Lung (tissue), 12 donors: ENCODE data around the gene SIGLEC14. TPM values are rescaled to one million over a fixed set of nuclear protein-coding genes. Genes with fewer than 3 reads are reported as not detected.
"Not testable (repeated sequence)": the region's sequence is repeated elsewhere in the genome, so short reads cannot be mapped to it uniquely, and the experiment has no call there.

Experiments
- ATAC-seq: fragments of 200-7000 bp; cut with Tn5 transposase; one replicate; pipeline ENCODE4 v1.9.1; 2020; ENCODE audit warnings: moderate number of reproducible peaks; ENCODE audit not compliant: insufficient read depth, low FRiP score
- DNase-seq, 3 donors: peaks; one replicate each; pipeline ENCODE4 v3.0.0-alpha.2; 2013 to 2017
- H3K27ac ChIP-seq, 2 donors: one replicate each; pipeline ENCODE4 v1.5.1; 2013; ENCODE audit warnings: mild to moderate bottlenecking in 2 of 2, moderate library complexity in 2 of 2, control low read depth in 1 of 2, inconsistent platforms in 1 of 2, low read depth in 1 of 2, low read length in 1 of 2
- H3K27me3 ChIP-seq, 3 donors: one replicate each; pipeline ENCODE4 v1.5.1; 2013; ENCODE audit warnings: low read length in 2 of 3; ENCODE audit not compliant: control insufficient read depth in 3 of 3, insufficient read depth in 3 of 3
- H3K36me3 ChIP-seq, 4 donors: one replicate each; pipeline ENCODE4 v1.5.1; 2013; ENCODE audit warnings: low read length in 4 of 4, mild to moderate bottlenecking in 1 of 4, moderate library complexity in 1 of 4; ENCODE audit not compliant: control insufficient read depth in 4 of 4, insufficient read depth in 4 of 4
- H3K4me1 ChIP-seq, 5 donors: one replicate each; pipeline ENCODE4 v1.5.1; 2013; ENCODE audit warnings: low read length in 5 of 5, mild to moderate bottlenecking in 2 of 5, moderate library complexity in 1 of 5; ENCODE audit not compliant: control insufficient read depth in 5 of 5, insufficient read depth in 5 of 5
- H3K4me3 ChIP-seq: one replicate; pipeline ENCODE4 v1.5.1; 2013; ENCODE audit warnings: mild to moderate bottlenecking, control low read depth, moderate library complexity
- H3K9ac ChIP-seq, 2 donors: one replicate each; pipeline ENCODE4 v1.5.1; 2013; ENCODE audit warnings: low read length in 2 of 2, control low read depth in 1 of 2; ENCODE audit not compliant: insufficient read depth in 1 of 2
- H3K9me3 ChIP-seq, 4 donors: one replicate each; pipeline ENCODE4 v1.5.1; 2013; ENCODE audit warnings: low read length in 3 of 4, mild to moderate bottlenecking in 1 of 4, moderate library complexity in 1 of 4; ENCODE audit not compliant: control insufficient read depth in 4 of 4, insufficient read depth in 3 of 4
- CTCF ChIP-seq: IDR thresholded peaks from 2 replicates; pipeline ENCODE4 v1.5.1; 2012; ENCODE audit warnings: mild to moderate bottlenecking; ENCODE audit errors: control extremely low read depth, extremely low read depth
- WGBS, 2 donors: extraction: QIAGEN DNeasy Blood & Tissue Kit; methylation state at CpG; one replicate each; pipeline ENCODE4 v1.1.7; 2013; 5-methylcytosine and 5-hydroxymethylcytosine counted together
- polyA plus RNA-seq, 2 donors: library from polyadenylated mRNA; stranded (reverse); fragments of 200-250 nt; gene quantifications; one replicate each; pipeline ENCODE4 v1.2.1, GENCODE V29; 2013
- total RNA-seq, 2 donors: library from RNA; depleted of rRNA in 1 of 2; stranded (reverse); fragments of >200 nt in 1 of 2; gene quantifications; one replicate each; pipeline ENCODE4 v1.2.1, GENCODE V29; 2014 to 2021
- donor health status: control.
- donor health status: control.
- donor health status: Bipolar disorder and iron deficiency.
- donor health status: healthy.
- donor health status: DM: yes; HTN: yes; CAD: no.

SIGLEC14 gene
- total and polyA plus RNA-seq, 4 donors, result 2.7 to 101 (median 24.6) TPM

DNA sequence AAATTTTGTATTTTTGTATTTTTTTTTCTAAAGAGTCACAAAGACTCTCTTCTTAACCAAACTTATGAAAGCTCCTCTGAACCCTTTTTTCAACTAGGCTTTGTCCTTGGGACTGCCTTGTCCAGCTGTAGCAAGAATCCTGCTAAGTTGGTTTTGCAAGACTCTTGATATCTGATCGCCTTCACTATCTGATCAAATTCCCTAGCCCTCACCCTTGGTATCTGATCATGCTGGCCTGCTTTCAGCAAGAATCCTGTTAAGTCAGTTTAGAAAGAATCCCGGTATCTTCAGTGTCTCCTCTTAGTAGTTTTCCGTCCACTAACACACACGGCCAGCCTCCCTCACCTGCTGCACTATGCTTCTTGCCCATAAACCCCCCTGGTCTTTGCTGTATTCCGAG lies 14.5 kb downstream of the SIGLEC14 start:
- no peak overlapping the region for H3K4me3 ChIP-seq
- peaks cover 0 to 7% (median 0%) of the 10 kb centered on the region in 3 donors for H3K27me3 ChIP-seq
- no peak overlapping the region for H3K9ac ChIP-seq
- no peaks in the 10 kb centered on the region for H3K4me1 ChIP-seq
- no peak for DNase-seq
- no peak for ATAC-seq
- H3K9me3 ChIP-seq, result peaks cover 0 to 16% (median 0%) of the 10 kb centered on the region in 4 donors
- WGBS, 2 donors, result 72 to 77% methylated on average over 5 of the region's 5 CpGs
- no peaks in the 10 kb centered on the region for H3K36me3 ChIP-seq
- TF ChIP-seq CTCF, result no peak
- no peak overlapping the region for H3K27ac ChIP-seq

DNA sequence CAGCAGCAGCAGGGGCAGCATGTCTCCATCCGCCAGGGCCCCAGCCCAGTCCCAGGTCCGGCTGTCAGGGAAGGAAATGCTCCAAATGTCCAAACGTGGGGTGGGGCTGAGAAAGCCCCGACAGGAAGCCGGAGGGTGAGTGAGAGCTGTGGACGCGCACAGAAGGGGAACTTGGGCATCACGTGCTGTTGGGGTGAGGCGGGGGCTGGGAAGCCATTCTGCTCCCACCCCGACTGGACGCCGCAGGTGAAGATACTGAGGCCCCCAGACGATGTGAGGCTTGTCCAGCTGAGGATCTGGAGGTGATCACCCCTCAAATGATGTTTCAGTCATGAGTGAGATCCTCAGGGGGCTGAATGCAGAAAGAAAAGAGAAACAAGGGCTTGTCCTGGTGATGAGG lies 16.3 kb downstream of the SIGLEC14 start, which contains the start of gene SIGLEC5:
TSS of gene SIGLEC5 (minus strand) at position 87 of the 400 bp plus-strand sequence. CDS start at position 21, 66 bp downstream.
- not testable (repeated sequence) for H3K4me3 ChIP-seq, H3K9ac ChIP-seq, H3K36me3 ChIP-seq, H3K9me3 ChIP-seq, H3K27ac ChIP-seq, DNase-seq, H3K4me1 ChIP-seq
- ATAC-seq, result peak; percentile 53
- WGBS, 2 donors, result 6 to 38% methylated on average over 10 of the region's 13 CpGs
- H3K27me3 ChIP-seq, result peaks cover 0 to 11% (median 0%) of the 10 kb centered on the region in 3 donors

DNA sequence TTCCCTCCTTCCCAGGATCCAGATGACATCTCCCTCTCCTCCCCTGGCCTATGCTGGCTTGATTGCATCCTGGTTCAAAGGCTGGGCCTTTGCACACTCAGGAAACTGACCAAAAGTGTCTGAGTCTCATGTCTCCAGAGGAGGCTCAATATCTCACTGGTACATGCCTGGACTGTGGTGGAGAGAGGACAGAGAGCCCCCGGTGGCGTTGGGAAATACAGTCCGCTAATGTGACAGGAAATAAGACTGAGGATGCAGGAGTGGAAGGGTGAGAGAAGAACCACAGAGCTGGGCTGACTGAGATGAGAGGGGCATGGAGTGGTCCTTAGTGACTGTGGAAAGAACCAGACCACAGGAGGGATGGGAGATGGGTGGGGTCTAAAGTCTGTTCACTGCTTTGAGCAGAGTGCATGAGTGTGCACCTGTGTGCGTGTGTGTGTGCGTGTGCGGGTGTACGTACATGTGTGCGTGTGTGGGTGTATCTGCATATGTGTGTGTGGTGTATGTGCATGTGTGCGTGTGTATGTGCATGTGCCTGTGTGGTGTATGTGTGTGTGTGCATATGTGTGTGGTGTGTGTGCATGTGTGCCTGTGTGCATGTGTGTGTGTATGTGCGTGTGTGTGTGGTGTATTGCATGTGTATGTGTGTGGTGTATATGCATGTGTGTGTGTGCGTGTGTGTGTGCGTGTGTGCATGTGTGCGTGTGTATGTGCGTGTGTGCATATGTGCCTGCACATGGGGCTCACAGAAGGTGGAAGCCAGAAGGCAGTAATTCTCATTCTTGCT lies 18.3 kb downstream of the SIGLEC14 start:
- ATAC-seq, result no peak
- WGBS, 2 donors, result 70 to 79% methylated on average over 11 to 14 of the region's 14 CpGs
- no peaks in the 10 kb centered on the region for H3K4me1 ChIP-seq
- peaks cover 0 to 11% (median 0%) of the 10 kb centered on the region in 3 donors for H3K27me3 ChIP-seq
- no peak overlapping the region for H3K9ac ChIP-seq
- no peak for TF ChIP-seq CTCF
- no peak for DNase-seq
- H3K27ac ChIP-seq, result no peak overlapping the region
- H3K9me3 ChIP-seq, result peaks cover 0 to 9% (median 0%) of the 10 kb centered on the region in 4 donors
- H3K36me3 ChIP-seq, result no peaks in the 10 kb centered on the region
- H3K4me3 ChIP-seq, result no peak overlapping the region

DNA sequence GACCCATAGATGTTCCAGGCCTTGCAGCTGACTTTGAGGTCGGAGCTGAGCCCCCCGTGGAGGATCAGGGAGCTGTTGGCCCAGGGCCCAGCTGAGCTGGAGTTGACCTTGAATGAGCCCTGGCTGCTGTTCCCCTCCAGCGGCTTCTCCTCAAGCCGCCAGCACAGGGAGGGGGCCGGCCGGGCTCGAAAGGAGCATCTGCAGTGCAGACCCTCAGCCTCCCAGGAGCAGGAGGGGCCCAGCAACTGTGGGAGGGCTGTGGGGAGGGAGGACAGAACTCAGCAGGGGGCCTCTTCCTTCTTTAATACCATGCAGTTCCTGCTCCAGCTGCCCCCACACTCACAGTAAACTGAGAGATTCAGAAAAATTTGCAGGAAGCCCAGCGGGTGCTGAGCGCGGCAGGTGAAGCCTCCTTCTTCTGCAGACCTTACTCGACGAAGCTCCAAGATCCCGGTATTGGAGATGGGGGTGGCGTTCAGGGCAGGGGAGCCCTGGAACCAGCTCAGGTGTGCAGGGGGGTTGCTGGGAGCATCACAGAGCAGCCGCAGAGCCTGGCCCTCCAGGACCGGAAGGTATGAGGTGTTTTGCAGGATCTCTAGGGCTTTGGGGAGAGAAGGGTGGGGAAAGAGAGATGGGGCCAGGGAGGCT lies 19.0 kb downstream of the SIGLEC14 start:
- peaks cover 0 to 11% (median 0%) of the 10 kb centered on the region in 3 donors for H3K27me3 ChIP-seq
- DNase-seq (no peak), ATAC-seq (no peak)
- WGBS, 2 donors, result 49 to 57% methylated on average over 15 to 16 of the region's 16 CpGs
- H3K9me3 ChIP-seq, result peaks cover 0 to 9% (median 0%) of the 10 kb centered on the region in 4 donors
- H3K36me3 ChIP-seq, result no peaks in the 10 kb centered on the region
- H3K4me3 ChIP-seq, result no peak overlapping the region
- no peaks in the 10 kb centered on the region for H3K4me1 ChIP-seq
- TF ChIP-seq CTCF, result no peak
- no peak overlapping the region for H3K27ac ChIP-seq
- no peak overlapping the region for H3K9ac ChIP-seq
